ENCODE data around the gene NPIPB8. TPM values are rescaled to one million over a fixed set of nuclear protein-coding genes. Genes with fewer than 3 reads are reported as not detected.
"Not testable (repeated sequence)": the region's sequence is repeated elsewhere in the genome, so short reads cannot be mapped to it uniquely, and the experiment has no call there.

NPIPB8 gene
- total and polyA plus RNA-seq, 8 donors: 0.16 to 6.0 (median 1.4) TPM

DNA sequence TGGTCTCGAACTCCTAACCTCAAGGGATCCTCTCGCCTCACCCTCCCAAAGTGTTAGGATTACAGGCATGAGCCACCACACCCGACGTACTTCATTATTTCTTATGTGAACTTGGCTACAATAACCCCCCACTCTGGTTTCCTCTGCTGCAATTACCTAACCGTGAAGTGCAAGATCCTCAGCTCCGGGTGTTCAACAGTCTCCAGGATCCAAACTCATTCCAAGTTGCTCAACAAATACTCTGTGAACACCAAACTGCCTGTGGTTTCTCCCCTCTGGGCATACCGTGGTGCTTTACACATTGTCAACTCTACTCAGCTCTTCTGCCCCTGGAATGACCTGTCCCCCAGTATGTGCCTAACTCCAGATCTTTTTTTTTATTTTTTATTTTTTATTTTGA is 21.2 kb upstream of the NPIPB8 start:
- H3K36me3 ChIP-seq: no peaks in the 10 kb centered on the region
- no peaks in the 10 kb centered on the region for H3K9me3 ChIP-seq
- H3K4me1 ChIP-seq: peaks cover 0 to 16% of the 10 kb centered on the region in 2 donors
- no peaks in the 10 kb centered on the region for H3K27me3 ChIP-seq
- ATAC-seq (no peak), DNase-seq (no peak)
- TF ChIP-seq, protein P1, sequence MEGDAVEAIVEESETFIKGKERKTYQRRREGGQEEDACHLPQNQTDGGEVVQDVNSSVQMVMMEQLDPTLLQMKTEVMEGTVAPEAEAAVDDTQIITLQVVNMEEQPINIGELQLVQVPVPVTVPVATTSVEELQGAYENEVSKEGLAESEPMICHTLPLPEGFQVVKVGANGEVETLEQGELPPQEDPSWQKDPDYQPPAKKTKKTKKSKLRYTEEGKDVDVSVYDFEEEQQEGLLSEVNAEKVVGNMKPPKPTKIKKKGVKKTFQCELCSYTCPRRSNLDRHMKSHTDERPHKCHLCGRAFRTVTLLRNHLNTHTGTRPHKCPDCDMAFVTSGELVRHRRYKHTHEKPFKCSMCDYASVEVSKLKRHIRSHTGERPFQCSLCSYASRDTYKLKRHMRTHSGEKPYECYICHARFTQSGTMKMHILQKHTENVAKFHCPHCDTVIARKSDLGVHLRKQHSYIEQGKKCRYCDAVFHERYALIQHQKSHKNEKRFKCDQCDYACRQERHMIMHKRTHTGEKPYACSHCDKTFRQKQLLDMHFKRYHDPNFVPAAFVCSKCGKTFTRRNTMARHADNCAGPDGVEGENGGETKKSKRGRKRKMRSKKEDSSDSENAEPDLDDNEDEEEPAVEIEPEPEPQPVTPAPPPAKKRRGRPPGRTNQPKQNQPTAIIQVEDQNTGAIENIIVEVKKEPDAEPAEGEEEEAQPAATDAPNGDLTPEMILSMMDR (IDR thresholded peaks at IDR 0.05): no peak
- H3K4me3 ChIP-seq: no peak overlapping the region
- peak overlapping the region in 1 of 2 donors; percentile 13 for H3K27ac ChIP-seq
- intact Hi-C loops (cut with DNase I): no loop called here

DNA sequence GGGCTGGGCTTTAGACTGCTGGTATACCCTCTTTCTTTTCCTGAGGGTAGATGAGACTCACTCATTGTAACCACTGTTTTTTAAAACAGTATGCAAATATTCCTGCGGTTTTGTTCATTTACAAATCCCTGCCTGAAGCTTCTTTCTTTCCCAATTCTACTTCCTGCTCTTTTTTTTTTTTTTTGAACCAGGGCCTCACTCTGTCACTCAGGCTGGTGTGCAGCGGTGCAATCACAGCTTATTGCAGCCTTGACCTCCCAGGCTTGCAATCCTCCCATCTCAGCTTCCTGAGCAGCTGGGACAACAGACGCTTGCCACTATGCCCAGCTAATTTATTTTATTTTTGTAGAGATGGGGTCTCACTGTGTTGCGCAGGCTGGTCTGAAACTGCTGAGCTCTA is 20.0 kb upstream of the NPIPB8 start:
- intact Hi-C loops (cut with DNase I): no loop called here
- Histone ChIP-seq H3K36me3 (no peaks in the 10 kb centered on the region), H3K27me3 (no peaks in the 10 kb centered on the region), H3K27ac (no peak overlapping the region), H3K9me3 (no peaks in the 10 kb centered on the region), H3K4me3 (no peak overlapping the region), H3K4me1 (peaks cover 0 to 26% of the 10 kb centered on the region in 2 donors)
- TF ChIP-seq, protein P1 (IDR thresholded peaks at IDR 0.05): no peak
- DNase-seq (no peak), ATAC-seq (no peak)

DNA sequence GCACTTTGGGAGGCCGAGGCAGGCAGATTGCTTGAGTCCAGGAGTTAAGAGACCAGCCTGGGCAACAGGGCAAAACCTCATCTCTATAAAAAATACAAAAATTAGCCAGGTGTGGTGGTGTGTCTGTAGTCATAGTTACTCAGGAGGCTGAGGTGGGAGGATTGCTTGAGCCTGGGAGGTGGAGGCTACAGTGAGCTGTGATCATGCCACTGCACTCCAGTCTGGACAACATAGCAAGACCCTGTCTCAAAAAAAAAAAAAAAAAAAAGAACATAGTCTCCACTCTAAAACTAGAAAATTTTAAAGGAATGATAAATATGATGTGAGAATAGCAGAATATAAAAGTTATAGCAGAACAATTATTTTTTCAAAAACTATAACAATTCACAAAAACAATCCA is 17.5 kb upstream of the NPIPB8 start:
- H3K27me3 ChIP-seq; ATAC-seq; H3K36me3 ChIP-seq; H3K9me3 ChIP-seq; DNase-seq; H3K4me3 ChIP-seq; intact Hi-C loops (cut with DNase I); H3K27ac ChIP-seq: not testable (repeated sequence)
- peaks cover 0 to 33% of the 10 kb centered on the region in 2 donors for H3K4me1 ChIP-seq

DNA sequence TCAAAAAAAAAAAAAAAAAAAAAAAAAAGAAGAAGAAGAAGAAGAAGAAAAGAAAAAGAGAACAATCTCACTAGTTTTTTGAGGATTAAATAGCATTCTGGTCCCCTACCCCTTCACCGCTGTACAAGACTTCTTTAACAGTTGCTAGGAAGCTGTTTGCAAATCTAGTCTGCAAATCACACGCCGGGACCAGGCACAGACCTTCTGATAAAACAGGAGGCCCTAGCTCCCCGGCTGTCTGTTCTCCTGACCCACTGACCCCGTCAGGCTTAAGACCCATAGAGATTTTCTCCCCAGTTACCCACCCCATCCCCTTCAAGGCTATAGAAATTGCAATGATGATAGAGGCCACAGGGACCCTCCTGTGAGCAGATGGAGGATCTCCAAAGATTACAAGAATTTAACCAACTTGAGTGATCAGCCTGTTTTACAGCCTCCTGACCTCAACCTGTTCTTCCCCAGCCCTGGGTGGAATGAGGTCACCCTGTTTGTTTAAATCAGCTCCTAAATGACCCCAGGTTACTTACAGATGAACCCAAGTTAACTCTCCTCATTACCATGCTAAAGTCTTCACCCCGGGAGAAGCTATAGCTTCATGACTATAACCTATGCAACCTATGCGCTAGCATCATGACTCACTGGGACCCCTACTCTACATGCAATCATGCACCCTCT is 16.2 kb upstream of the NPIPB8 start:
- no peaks in the 10 kb centered on the region for H3K9me3 ChIP-seq
- H3K27me3 ChIP-seq: peaks cover 0 to 7% of the 10 kb centered on the region in 2 donors
- ATAC-seq: no peak
- intact Hi-C loops (cut with DNase I): no loop called here
- TF ChIP-seq, protein P1 (IDR thresholded peaks at IDR 0.05): no peak
- H3K27ac ChIP-seq: no peak overlapping the region
- H3K4me1 ChIP-seq: peaks cover 0 to 25% of the 10 kb centered on the region in 2 donors
- DNase-seq: no peak
- no peak overlapping the region for H3K4me3 ChIP-seq
- no peaks in the 10 kb centered on the region for H3K36me3 ChIP-seq

DNA sequence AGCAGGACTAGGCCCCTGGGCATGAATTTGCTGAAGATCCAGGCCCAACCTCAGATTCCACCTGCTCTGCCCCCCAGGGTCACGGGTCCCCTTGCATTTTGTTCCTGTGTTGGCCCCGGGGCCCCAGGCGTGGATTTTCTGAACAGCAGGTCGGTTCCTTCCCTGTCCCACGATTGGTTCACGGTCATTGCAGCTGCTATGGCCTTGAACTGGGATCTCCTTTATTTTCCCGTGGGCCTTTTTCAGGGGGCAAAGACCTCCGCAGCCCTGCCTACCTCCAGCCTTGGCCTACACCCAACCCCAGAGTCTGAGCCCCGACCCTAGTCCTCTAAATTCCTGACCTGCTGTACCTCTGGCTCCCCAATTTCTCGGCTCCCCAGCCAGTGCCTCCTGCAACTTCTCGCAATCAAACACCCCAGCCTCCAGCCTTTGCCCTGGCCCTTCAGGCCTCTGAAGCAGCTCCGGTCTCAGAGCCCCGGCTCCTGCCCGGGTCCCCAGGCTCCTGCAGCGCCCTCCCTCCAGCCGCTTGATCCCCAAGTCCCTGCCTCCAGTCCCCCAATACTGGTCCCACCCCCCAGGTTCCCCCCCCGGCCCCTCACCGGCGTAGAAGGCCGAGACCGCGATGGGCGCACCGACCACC is 15.2 kb upstream of the NPIPB8 start:
- DNase-seq; intact Hi-C loops (cut with DNase I); H3K36me3 ChIP-seq; H3K27me3 ChIP-seq; H3K9me3 ChIP-seq: not testable (repeated sequence)
- peaks cover 0 to 17% of the 10 kb centered on the region in 2 donors for H3K4me1 ChIP-seq
- H3K27ac ChIP-seq: peak overlapping the region in 1 of 2 donors; percentile 55
- peak overlapping the region; percentile 54 to 58 for H3K4me3 ChIP-seq
- ATAC-seq: peak; percentile 59

DNA sequence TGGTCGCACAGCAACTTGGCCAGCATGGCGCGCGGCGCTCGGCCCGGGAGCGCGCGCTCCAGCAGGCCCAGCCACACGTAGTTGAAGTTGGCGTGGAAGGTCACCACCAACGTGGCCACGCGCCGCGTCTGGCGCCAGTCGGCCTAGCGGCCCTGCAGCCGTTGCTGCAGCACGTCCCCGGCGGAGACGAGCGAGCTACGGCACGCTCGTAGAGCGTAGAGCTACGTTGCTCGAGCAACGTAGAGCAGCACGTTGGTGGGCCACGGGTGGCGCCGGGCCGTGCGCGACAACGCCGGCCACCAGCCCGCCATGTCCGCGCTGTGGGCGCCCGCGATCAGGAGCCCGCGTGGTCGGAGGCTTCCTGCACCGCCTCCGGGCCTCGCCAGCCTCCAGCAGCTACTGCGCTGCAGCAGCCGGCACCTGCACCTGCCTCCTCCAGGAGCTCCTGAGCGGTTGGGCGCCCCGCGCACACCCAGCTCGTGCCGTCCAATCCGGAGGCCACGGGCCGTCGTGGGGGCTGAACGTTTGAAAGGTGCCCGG is 14.6 kb upstream of the NPIPB8 start:
- TF ChIP-seq, protein P1 (IDR thresholded peaks at IDR 0.05): no peak
- DNase-seq (peak; percentile 27 to 91 (median 52)), ATAC-seq (peak; percentile 97)
- peak overlapping the region in 1 of 2 donors; percentile 55 for H3K27ac ChIP-seq
- H3K36me3 ChIP-seq: no peaks in the 10 kb centered on the region
- H3K27me3 ChIP-seq: peaks cover 0 to 7% of the 10 kb centered on the region in 2 donors
- H3K9me3 ChIP-seq: no peaks in the 10 kb centered on the region
- peaks cover 0 to 17% of the 10 kb centered on the region in 2 donors for H3K4me1 ChIP-seq
- intact Hi-C loops (cut with DNase I): no loop called here
- H3K4me3 ChIP-seq: peak overlapping the region; percentile 54 to 58

DNA sequence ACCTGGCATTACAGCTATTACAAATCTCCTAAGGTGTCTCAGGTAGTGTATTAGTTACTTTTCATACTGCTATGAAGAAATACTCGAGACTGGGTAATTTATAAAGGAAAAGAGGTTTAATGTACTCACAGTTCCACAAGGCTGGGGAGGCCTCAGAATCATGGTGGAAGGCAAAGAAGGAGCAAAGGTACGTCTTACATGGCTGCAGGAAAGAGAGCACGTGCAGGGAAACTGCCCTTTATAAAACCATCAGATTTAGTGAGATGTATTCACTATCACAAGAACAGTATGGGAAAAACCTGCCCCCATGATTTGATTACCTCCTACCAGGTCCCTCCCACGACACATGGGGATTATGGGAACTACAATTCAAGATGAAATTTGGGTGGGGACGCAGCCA is 7.0 kb upstream of the NPIPB8 start:
- intact Hi-C loops (cut with DNase I); H3K27ac ChIP-seq; H3K36me3 ChIP-seq; DNase-seq; H3K4me1 ChIP-seq; ATAC-seq; H3K4me3 ChIP-seq; H3K27me3 ChIP-seq; H3K9me3 ChIP-seq: not testable (repeated sequence)

DNA sequence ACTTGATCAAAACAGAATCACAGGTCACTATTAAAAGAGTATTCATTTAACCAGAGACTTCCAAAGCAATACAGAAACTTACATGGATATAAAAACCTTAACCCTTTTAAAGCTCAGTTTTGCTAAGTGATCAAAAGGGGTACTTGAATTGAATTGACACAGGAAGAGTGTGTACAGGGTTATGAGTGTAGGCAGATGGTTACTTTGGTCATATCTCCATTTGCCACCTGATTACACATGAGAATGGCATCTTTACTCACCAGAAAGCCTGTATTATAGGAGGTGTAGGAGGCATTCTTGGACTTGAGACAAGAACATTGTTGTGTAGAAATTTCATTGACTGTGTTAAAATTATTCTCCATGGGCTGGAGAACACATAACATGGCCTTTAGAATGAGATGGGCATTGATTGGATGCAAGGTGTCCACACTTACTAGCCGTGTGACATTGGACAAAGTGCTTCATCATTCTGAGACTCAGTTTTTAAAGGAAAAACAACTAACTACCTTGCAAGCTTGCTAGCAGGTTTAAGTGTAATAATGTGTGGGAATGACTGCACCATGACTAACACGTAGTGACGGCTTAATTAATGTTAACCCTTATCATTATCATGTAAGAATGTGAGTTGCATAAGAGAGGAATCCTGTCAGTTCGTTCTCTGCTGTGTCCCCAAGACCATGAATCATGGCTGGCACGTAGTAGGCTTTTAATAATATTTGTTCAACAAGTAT is 1.6 kb upstream of the NPIPB8 start:
- DNase-seq: not testable (repeated sequence)

More for the DNA sequence above, 1.6 kb upstream of the NPIPB8 start:
- H3K36me3 ChIP-seq; ATAC-seq; H3K27ac ChIP-seq; intact Hi-C loops (cut with DNase I); H3K4me3 ChIP-seq; H3K4me1 ChIP-seq; H3K9me3 ChIP-seq; H3K27me3 ChIP-seq: not testable (repeated sequence)

All from left lung (tissue), 10 donors.